Measurements from ENCODE around the gene WFDC13. TPM values are rescaled to one million over a fixed set of nuclear protein-coding genes. Genes with fewer than 3 reads are reported as not detected.
"Not testable (repeated sequence)": the region's sequence is repeated elsewhere in the genome, so short reads cannot be mapped to it uniquely, and the experiment has no call there.

Gene WFDC13
- total and polyA plus RNA-seq, 2 donors from 2014 or later, result not detected

DNA sequence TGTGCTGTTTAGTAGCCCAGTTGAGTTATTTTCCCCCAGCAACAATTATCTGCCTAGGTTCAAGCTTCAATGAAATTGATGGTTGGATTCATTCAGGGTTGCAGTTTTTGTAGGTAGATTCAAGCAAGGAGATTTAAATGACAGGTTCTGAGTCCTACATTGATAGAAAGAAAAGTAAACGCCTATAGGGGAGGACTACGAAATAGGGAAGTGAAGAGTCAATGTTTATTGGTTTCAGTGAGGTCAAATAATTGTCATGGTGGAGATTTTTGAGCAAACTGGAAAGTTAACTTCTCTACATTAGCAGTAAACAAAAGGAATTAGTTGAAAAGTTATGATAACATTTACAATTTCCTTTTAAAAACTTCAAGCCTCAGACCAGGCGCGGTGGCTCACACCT lies 734 bp upstream of the WFDC13 start:
- DNase-seq, result no peak
- no peaks in the 10 kb centered on the region for H3K4me1 ChIP-seq (ENCODE audit: control insufficient read depth in 2 of 3, insufficient read depth in 2 of 3, low read depth in 1 of 3, low read length in 3 of 3)
- no peak overlapping the region for H3K4me3 ChIP-seq (ENCODE audit: low read length in 3 of 3)
- H3K36me3 ChIP-seq (ENCODE audit: control insufficient read depth in 2 of 3, insufficient read depth in 3 of 3, low read length in 3 of 3), result no peaks in the 10 kb centered on the region
- no peak overlapping the region for H3K27ac ChIP-seq (ENCODE audit: low read depth in 2 of 2, low read length in 2 of 2)
- intact Hi-C loops (cut with DNase I), result no loop called here
- no peak for FAIRE-seq
- no peaks in the 10 kb centered on the region for H3K27me3 ChIP-seq (ENCODE audit: control insufficient read depth, insufficient read depth, low read length)
- TF ChIP-seq, protein P1, sequence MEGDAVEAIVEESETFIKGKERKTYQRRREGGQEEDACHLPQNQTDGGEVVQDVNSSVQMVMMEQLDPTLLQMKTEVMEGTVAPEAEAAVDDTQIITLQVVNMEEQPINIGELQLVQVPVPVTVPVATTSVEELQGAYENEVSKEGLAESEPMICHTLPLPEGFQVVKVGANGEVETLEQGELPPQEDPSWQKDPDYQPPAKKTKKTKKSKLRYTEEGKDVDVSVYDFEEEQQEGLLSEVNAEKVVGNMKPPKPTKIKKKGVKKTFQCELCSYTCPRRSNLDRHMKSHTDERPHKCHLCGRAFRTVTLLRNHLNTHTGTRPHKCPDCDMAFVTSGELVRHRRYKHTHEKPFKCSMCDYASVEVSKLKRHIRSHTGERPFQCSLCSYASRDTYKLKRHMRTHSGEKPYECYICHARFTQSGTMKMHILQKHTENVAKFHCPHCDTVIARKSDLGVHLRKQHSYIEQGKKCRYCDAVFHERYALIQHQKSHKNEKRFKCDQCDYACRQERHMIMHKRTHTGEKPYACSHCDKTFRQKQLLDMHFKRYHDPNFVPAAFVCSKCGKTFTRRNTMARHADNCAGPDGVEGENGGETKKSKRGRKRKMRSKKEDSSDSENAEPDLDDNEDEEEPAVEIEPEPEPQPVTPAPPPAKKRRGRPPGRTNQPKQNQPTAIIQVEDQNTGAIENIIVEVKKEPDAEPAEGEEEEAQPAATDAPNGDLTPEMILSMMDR (IDR thresholded peaks at IDR 0.05; ENCODE audit: borderline replicate concordance, extremely low read depth, insufficient read depth), result no peak
- no peaks in the 10 kb centered on the region for H3K9me3 ChIP-seq (ENCODE audit: control insufficient read depth in 2 of 3, insufficient read depth in 1 of 3, low read length in 3 of 3)
- H3K9ac ChIP-seq (ENCODE audit: low read length in 3 of 3), result no peak overlapping the region

GRCh38 chr20:45704969-45705637 lies 3.3 kb downstream of the WFDC13 start, which contains the start of gene WFDC10B:
Gene WFDC10B, minus strand, starts transcription at chr20:45705019. Its CDS starts 19,027 bp downstream, at chr20:45685992.
- H3K9ac ChIP-seq (ENCODE audit: low read length in 3 of 3), result no peak within 1 kb of the TSS
- intact Hi-C loops (cut with DNase I), result no loop called here
- DNase-seq, result no peak
- H3K27me3 ChIP-seq (ENCODE audit: control insufficient read depth, insufficient read depth, low read length), result no peaks in the 10 kb centered on the region
- TF ChIP-seq, protein P1 (IDR thresholded peaks at IDR 0.05; ENCODE audit: borderline replicate concordance, extremely low read depth, insufficient read depth), result no peak
- no peaks in the 10 kb centered on the region for H3K4me1 ChIP-seq (ENCODE audit: control insufficient read depth in 2 of 3, insufficient read depth in 2 of 3, low read depth in 1 of 3, low read length in 3 of 3)
- H3K27ac ChIP-seq (ENCODE audit: low read depth in 2 of 2, low read length in 2 of 2), result no peak within 1 kb of the TSS
- no peak within 1 kb of the TSS for H3K4me3 ChIP-seq (ENCODE audit: low read length in 3 of 3)
- no peak for FAIRE-seq
- H3K9me3 ChIP-seq (ENCODE audit: control insufficient read depth in 2 of 3, insufficient read depth in 1 of 3, low read length in 3 of 3), result no peaks in the 10 kb centered on the region
- H3K36me3 ChIP-seq (ENCODE audit: control insufficient read depth in 2 of 3, insufficient read depth in 3 of 3, low read length in 3 of 3), result no peaks in the 10 kb centered on the region

GRCh38 chr20:45716141-45716688 lies 14.4 kb downstream of the WFDC13 start:
- H3K27me3 ChIP-seq (ENCODE audit: control insufficient read depth, insufficient read depth, low read length); H3K36me3 ChIP-seq (ENCODE audit: control insufficient read depth in 2 of 3, insufficient read depth in 3 of 3, low read length in 3 of 3); FAIRE-seq; H3K9ac ChIP-seq (ENCODE audit: low read length in 3 of 3); intact Hi-C loops (cut with DNase I); DNase-seq; H3K9me3 ChIP-seq (ENCODE audit: control insufficient read depth in 2 of 3, insufficient read depth in 1 of 3, low read length in 3 of 3); H3K27ac ChIP-seq (ENCODE audit: low read depth in 2 of 2, low read length in 2 of 2); H3K4me1 ChIP-seq (ENCODE audit: control insufficient read depth in 2 of 3, insufficient read depth in 2 of 3, low read depth in 1 of 3, low read length in 3 of 3); H3K4me3 ChIP-seq (ENCODE audit: low read length in 3 of 3): not testable (repeated sequence)

GRCh38 chr20:45722047-45722446 lies 20.2 kb downstream of the WFDC13 start, which contains the start of gene SPINT4:
Gene SPINT4, plus strand, starts transcription at chr20:45722347. Its CDS starts 21 bp downstream, at chr20:45722368.
- intact Hi-C loops (cut with DNase I), result no loop called here
- DNase-seq (no peak), FAIRE-seq (no peak)
- H3K27me3 ChIP-seq (ENCODE audit: control insufficient read depth, insufficient read depth, low read length), result no peaks in the 10 kb centered on the region
- H3K9me3 ChIP-seq (ENCODE audit: control insufficient read depth in 2 of 3, insufficient read depth in 1 of 3, low read length in 3 of 3), result no peaks in the 10 kb centered on the region
- H3K36me3 ChIP-seq (ENCODE audit: control insufficient read depth in 2 of 3, insufficient read depth in 3 of 3, low read length in 3 of 3), result no peaks in the 10 kb centered on the region
- H3K27ac ChIP-seq (ENCODE audit: low read depth in 2 of 2, low read length in 2 of 2), result no peak within 1 kb of the TSS
- H3K4me1 ChIP-seq (ENCODE audit: control insufficient read depth in 2 of 3, insufficient read depth in 2 of 3, low read depth in 1 of 3, low read length in 3 of 3), result no peaks in the 10 kb centered on the region
- no peak within 1 kb of the TSS for H3K9ac ChIP-seq (ENCODE audit: low read length in 3 of 3)
- no peak within 1 kb of the TSS for H3K4me3 ChIP-seq (ENCODE audit: low read length in 3 of 3)
- TF ChIP-seq, protein P1 (IDR thresholded peaks at IDR 0.05; ENCODE audit: borderline replicate concordance, extremely low read depth, insufficient read depth), result no peak
